Measurements from ENCODE around the gene TBL1XR1. TPM values are rescaled to one million over a fixed set of nuclear protein-coding genes. Genes with fewer than 3 reads are reported as not detected.
A peak's percentile ranks its signal among the peaks of the same experiment; 100 is the strongest.

Gene TBL1XR1
- total RNA-seq, 1 donor from 2014 or later, result 372 TPM

DNA sequence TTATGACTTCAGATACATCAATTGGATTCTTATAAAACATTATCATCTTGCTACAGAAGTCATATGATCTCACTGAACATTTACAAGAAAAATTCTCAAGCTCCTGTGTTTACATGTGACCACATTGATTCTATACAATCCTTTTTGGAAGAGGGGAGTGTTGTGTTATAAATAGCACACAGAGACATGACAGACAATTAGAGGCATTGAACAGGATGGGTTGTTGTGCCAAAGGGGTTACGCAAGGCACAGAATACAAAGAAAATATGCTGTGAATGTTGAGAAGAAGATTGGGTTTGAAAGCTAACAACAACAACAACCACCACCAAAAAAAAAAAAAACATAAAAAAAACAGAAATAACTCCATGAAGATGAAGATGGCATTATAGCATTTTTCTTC is 32.5 kb upstream of the TBL1XR1 start:
- H3K27me3 Mint-ChIP-seq, result no peaks in the 10 kb centered on the region
- ChIA-PET POLR2A (interaction anchor here (0.6 kb wide), 1 partner anchor 13 kb away, joined by 4 read pairs; no protein-coding TSS in a partner anchor), CTCF (interaction anchor here (0.6 kb wide), 1 partner anchor 29 kb away, joined by 4 read pairs; no protein-coding TSS in a partner anchor)
- TF ChIP-seq, protein P1, sequence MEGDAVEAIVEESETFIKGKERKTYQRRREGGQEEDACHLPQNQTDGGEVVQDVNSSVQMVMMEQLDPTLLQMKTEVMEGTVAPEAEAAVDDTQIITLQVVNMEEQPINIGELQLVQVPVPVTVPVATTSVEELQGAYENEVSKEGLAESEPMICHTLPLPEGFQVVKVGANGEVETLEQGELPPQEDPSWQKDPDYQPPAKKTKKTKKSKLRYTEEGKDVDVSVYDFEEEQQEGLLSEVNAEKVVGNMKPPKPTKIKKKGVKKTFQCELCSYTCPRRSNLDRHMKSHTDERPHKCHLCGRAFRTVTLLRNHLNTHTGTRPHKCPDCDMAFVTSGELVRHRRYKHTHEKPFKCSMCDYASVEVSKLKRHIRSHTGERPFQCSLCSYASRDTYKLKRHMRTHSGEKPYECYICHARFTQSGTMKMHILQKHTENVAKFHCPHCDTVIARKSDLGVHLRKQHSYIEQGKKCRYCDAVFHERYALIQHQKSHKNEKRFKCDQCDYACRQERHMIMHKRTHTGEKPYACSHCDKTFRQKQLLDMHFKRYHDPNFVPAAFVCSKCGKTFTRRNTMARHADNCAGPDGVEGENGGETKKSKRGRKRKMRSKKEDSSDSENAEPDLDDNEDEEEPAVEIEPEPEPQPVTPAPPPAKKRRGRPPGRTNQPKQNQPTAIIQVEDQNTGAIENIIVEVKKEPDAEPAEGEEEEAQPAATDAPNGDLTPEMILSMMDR (IDR thresholded peaks at IDR 0.05), result no peak
- DNase-seq, result no peak
- no peak for ATAC-seq (ENCODE audit: low read depth)
- H3K9me3 Mint-ChIP-seq, result peaks cover 3% of the 10 kb centered on the region
- intact Hi-C loops (cut with micrococcal nuclease), result loop anchor here (1.0 kb wide), 1 partner anchor 9 kb away; no protein-coding TSS in a partner anchor
- peaks cover 8% of the 10 kb centered on the region for H3K4me1 Mint-ChIP-seq
- no peak overlapping the region for H3K27ac Mint-ChIP-seq
- H3K36me3 Mint-ChIP-seq (ENCODE audit: low read depth), result no peaks in the 10 kb centered on the region
- H3K4me3 Mint-ChIP-seq, result no peak overlapping the region

DNA sequence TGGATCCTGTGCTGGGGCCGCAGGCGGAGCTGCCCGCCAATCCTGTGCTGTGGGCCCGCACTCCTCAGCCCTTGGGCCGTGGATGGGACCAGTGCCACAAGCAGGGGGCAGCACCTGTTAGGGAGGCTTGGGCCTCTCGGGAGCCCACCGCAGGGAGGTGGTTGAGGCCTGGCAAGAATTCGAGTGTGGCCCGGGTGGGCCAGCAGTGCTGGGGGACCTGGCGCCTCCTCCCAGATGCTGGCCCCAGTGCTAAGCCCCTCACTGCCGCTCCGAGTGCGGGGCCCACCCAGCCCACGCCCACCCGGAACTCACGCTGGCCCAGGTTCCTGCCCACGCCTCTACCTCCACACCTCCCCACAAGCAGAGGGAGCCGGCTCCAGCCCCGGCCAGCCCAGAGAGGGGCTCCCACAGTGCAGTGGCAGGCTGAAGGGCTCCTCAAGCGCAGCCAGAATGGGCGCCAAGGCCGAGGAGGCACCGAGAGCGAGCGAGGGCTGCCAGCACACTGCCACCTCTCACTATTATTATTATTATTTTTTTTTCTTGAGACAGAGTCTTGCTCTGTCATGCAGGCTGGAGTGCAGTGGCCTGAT is 31.4 kb upstream of the TBL1XR1 start:
- intact Hi-C loops (cut with micrococcal nuclease), result loop anchor here (1.0 kb wide), 1 partner anchor 8 kb away; no protein-coding TSS in a partner anchor
- CTCF ChIA-PET, result no interaction called here

DNA sequence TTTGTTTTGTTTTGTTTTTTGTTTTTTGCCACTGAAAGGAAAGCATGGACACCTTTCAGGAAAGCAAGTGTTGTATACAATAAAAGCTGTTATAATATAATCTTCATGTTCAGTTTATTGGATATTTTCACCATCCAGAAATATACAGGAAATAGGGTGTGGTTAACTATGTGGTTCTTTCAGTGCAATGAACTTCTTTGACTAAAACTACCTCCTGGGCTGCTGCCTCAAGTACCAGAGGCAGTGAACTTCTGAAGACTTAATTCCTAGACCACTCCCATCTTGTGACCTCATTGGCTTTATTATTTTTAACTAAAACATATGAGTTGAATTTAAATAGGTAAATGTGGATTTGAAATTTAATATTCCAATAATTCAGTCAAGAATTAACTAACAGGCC is 27.1 kb upstream of the TBL1XR1 start:
- ChIA-PET POLR2A (interaction anchor here (1.2 kb wide), 1 partner anchor 14 kb away, joined by 7 read pairs; no protein-coding TSS in a partner anchor), CTCF (no interaction called here)
- TF ChIP-seq, protein P1 (IDR thresholded peaks at IDR 0.05), result no peak
- H3K9me3 Mint-ChIP-seq, result peaks cover 3% of the 10 kb centered on the region
- no peak overlapping the region for H3K4me3 Mint-ChIP-seq
- H3K4me1 Mint-ChIP-seq, result peaks cover 30% of the 10 kb centered on the region
- no peaks in the 10 kb centered on the region for H3K27me3 Mint-ChIP-seq
- intact Hi-C loops (cut with micrococcal nuclease), result no loop called here
- ATAC-seq (ENCODE audit: low read depth) (no peak), DNase-seq (no peak)
- no peaks in the 10 kb centered on the region for H3K36me3 Mint-ChIP-seq (ENCODE audit: low read depth)
- no peak overlapping the region for H3K27ac Mint-ChIP-seq

More for the DNA sequence above, 31.4 kb upstream of the TBL1XR1 start:
- POLR2A ChIA-PET, result interaction anchor here (0.9 kb wide), 1 partner anchor 131 kb away, joined by 3 read pairs; no protein-coding TSS in a partner anchor
- Mint-ChIP-seq H3K4me3 (no peak overlapping the region), H3K27ac (no peak overlapping the region), H3K9me3 (peaks cover 3% of the 10 kb centered on the region), H3K36me3 (ENCODE audit: low read depth) (no peaks in the 10 kb centered on the region), H3K27me3 (no peaks in the 10 kb centered on the region), H3K4me1 (peaks cover 16% of the 10 kb centered on the region)
- TF ChIP-seq, protein P1 (IDR thresholded peaks at IDR 0.05), result no peak
- ATAC-seq (ENCODE audit: low read depth), result no peak
- no peak for DNase-seq

DNA sequence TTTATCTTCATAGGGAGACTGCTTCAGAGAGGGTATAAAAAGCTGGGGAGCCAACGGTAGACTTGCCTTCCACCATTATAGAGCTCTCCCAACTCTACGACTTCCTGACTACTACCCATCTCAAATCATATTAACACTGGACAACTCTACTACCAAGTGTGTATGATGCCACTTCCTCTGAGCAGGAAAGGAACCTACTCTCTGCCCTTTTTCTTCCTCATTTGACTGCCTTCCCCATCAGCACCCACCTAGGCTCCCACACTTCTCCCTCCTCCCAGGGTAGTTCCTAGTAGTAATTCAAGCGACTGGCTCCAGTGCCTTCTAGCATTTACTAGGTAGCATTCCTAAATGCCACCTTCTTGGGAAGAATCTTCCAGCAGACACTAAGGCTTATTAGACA is 24.5 kb upstream of the TBL1XR1 start:
- Mint-ChIP-seq H3K4me3 (no peak overlapping the region), H3K9me3 (no peaks in the 10 kb centered on the region), H3K27me3 (no peaks in the 10 kb centered on the region), H3K36me3 (ENCODE audit: low read depth) (no peaks in the 10 kb centered on the region), H3K27ac (peak overlapping the region; percentile 64), H3K4me1 (peaks cover 30% of the 10 kb centered on the region)
- intact Hi-C loops (cut with micrococcal nuclease), result loop anchor here (1.0 kb wide), 1 partner anchor 20 kb away; no protein-coding TSS in a partner anchor
- DNase-seq (no peak), ATAC-seq (ENCODE audit: low read depth) (no peak)
- ChIA-PET CTCF (no interaction called here), POLR2A (no interaction called here)
- TF ChIP-seq, protein P1 (IDR thresholded peaks at IDR 0.05), result no peak

DNA sequence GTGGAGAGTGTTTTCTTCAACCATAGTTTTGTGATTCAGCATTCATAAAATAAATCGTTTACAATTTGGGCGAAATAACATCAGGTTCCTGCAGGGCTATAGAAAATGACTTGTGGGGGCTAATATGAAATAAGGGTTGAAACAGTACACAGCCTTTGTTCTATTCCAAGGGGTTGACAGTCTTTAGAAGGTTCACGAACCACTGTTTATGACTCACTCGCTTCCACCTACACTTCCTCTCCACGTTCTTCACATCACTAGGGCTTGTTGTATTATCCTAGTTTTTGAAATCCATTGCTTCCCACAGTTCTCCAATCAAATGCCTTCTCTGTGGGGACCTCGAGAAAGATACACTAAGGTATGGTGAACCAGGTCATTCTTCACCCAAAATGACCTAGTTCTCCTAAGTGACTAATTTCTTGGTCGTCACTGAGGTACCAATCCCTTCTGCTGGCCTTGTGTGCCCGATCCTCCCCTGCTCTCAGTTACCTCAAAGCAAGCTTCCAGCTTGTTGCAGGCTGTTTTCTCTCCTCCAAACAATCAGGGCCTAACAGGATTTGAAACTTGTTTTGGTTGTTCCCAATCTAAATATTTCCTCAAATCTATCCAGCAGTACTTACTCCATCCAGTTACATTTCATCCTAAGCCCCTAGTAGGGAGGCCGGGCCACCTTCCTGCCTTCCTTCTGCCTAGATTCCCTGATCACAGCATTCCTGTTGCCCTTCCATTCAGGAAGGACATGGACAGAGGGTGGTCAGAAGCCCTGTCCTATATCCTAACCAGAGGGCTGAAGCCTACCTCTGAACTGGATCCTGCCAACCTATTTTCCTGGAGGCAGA is 23.1 kb upstream of the TBL1XR1 start:
- H3K9me3 Mint-ChIP-seq, result no peaks in the 10 kb centered on the region
- POLR2A ChIA-PET, result interaction anchor here (0.7 to 1.2 kb wide), 3 partner anchors 20 to 592 kb away, joined by 3 to 4 read pairs (median 4); no protein-coding TSS in a partner anchor
- DNase-seq (no peak), ATAC-seq (ENCODE audit: low read depth) (no peak)
- peaks cover 30% of the 10 kb centered on the region for H3K4me1 Mint-ChIP-seq
- CTCF ChIA-PET, result no interaction called here
- peak overlapping the region; percentile 38 for H3K27ac Mint-ChIP-seq
- no peaks in the 10 kb centered on the region for H3K27me3 Mint-ChIP-seq
- no peak overlapping the region for H3K4me3 Mint-ChIP-seq
- TF ChIP-seq, protein P1 (IDR thresholded peaks at IDR 0.05), result no peak
- intact Hi-C loops (cut with micrococcal nuclease), result loop anchor here (1.0 kb wide), 1 partner anchor 9 kb away; no protein-coding TSS in a partner anchor
- H3K36me3 Mint-ChIP-seq (ENCODE audit: low read depth), result no peaks in the 10 kb centered on the region
